OCI-M2 (cell line): ENCODE measurements around the gene VMAC.
"Not testable (repeated sequence)": the region's sequence is repeated elsewhere in the genome, so short reads cannot be mapped to it uniquely, and the experiment has no call there.

Source experiments
- DNase-seq: peaks from one replicate; lab custom pipeline; 2025; ENCODE audit not compliant: unreplicated experiment; lab: John Stamatoyannopoulos, UW

VMAC gene

GRCh38 chr19:5904352-5905113 lies at the start of gene VMAC:
TSS of gene VMAC (plus strand) at chr19:5904872. CDS start at chr19:5904891, 19 bp downstream.
- DNase-seq: peak; percentile 97

- not testable (repeated sequence) for DNase-seq
Measured at GRCh38 chr19:5855151-5855550, 49.5 kb upstream of the VMAC start.

GRCh38 chr19:5857203-5858081 lies 47.2 kb upstream of the VMAC start:
- DNase-seq: no peak

GRCh38 chr19:5863030-5863665 lies 41.5 kb upstream of the VMAC start:
- no peak for DNase-seq

GRCh38 chr19:5864013-5864720 lies 40.5 kb upstream of the VMAC start:
- DNase-seq: no peak

- DNase-seq: no peak
Measured at GRCh38 chr19:5864725-5865486, 39.8 kb upstream of the VMAC start.

- no peak for DNase-seq
Measured at GRCh38 chr19:5865772-5866171, 38.9 kb upstream of the VMAC start.

- no peak for DNase-seq
Measured at GRCh38 chr19:5867201-5868136, 37.2 kb upstream of the VMAC start.

GRCh38 chr19:5870986-5871394 lies 33.7 kb upstream of the VMAC start:
- DNase-seq: no peak

- no peak for DNase-seq
Measured at GRCh38 chr19:5873617-5874199, 31.0 kb upstream of the VMAC start.

GRCh38 chr19:5874496-5874895 lies 30.2 kb upstream of the VMAC start:
- not testable (repeated sequence) for DNase-seq

GRCh38 chr19:5877427-5877826 lies 27.2 kb upstream of the VMAC start:
- no peak for DNase-seq

GRCh38 chr19:5877882-5878281 lies 26.8 kb upstream of the VMAC start:
- DNase-seq: no peak

GRCh38 chr19:5880196-5880595 lies 24.5 kb upstream of the VMAC start:
- no peak for DNase-seq

- DNase-seq: no peak
Measured at GRCh38 chr19:5880604-5881078, 24.0 kb upstream of the VMAC start.

- no peak for DNase-seq
Measured at GRCh38 chr19:5881543-5882299, 23.0 kb upstream of the VMAC start.

- no peak for DNase-seq
Measured at GRCh38 chr19:5882421-5882968, 22.2 kb upstream of the VMAC start.
